D721Med (cell line): ENCODE data around the gene FMR1.

Experiments used
- DNase-seq: peaks from one replicate; pipeline ENCODE4 v3.0.0; 2011; ENCODE audit warnings: low spot score; ENCODE audit not compliant: insufficient read length
- FAIRE-seq: peaks from 2 replicates; lab custom pipeline; 2011; peaks lifted over from hg19 to GRCh38; lab: Jason Lieb, UNC
- TF ChIP-seq, protein P1 (sequence below): IDR thresholded peaks from 2 replicates; pipeline ENCODE4 v1.5.1; 2012; ENCODE audit warnings: mild to moderate bottlenecking, control low read depth; ENCODE audit not compliant: insufficient read depth; ENCODE audit errors: missing control alignments

The FMR1 gene

DNA sequence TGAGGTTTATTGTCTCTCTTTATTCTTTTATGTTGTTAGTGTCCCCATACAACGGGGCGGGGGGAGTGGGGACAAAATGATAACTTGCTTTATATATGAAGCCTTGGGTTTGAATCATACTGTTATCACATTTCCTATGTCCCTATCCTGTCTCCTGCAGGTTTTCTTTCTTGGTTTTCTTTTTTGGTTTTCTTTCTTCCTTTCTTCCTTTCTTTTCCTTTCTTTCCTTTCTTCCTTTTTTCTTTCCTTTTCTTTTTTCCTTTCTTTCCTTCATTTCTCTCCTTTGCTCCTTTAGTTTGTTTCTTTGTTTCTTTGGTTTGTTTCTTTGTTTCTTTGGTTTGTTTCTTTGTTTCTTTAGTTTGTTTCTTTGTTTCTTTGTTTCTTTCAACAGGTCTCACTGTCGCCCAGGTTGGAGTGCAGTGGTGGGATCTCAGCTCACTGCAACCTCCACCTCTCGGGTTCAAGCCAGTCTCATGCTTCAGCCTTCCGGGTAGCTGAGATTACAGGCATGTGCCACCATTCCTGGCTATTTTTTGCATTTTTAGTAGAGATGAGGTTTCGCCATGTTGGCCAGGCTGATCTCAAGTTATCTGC, 4.8 kb downstream of the FMR1 start:
- FAIRE-seq (no peak), DNase-seq (no peak)
- TF ChIP-seq, protein P1, sequence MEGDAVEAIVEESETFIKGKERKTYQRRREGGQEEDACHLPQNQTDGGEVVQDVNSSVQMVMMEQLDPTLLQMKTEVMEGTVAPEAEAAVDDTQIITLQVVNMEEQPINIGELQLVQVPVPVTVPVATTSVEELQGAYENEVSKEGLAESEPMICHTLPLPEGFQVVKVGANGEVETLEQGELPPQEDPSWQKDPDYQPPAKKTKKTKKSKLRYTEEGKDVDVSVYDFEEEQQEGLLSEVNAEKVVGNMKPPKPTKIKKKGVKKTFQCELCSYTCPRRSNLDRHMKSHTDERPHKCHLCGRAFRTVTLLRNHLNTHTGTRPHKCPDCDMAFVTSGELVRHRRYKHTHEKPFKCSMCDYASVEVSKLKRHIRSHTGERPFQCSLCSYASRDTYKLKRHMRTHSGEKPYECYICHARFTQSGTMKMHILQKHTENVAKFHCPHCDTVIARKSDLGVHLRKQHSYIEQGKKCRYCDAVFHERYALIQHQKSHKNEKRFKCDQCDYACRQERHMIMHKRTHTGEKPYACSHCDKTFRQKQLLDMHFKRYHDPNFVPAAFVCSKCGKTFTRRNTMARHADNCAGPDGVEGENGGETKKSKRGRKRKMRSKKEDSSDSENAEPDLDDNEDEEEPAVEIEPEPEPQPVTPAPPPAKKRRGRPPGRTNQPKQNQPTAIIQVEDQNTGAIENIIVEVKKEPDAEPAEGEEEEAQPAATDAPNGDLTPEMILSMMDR: no peak

DNA sequence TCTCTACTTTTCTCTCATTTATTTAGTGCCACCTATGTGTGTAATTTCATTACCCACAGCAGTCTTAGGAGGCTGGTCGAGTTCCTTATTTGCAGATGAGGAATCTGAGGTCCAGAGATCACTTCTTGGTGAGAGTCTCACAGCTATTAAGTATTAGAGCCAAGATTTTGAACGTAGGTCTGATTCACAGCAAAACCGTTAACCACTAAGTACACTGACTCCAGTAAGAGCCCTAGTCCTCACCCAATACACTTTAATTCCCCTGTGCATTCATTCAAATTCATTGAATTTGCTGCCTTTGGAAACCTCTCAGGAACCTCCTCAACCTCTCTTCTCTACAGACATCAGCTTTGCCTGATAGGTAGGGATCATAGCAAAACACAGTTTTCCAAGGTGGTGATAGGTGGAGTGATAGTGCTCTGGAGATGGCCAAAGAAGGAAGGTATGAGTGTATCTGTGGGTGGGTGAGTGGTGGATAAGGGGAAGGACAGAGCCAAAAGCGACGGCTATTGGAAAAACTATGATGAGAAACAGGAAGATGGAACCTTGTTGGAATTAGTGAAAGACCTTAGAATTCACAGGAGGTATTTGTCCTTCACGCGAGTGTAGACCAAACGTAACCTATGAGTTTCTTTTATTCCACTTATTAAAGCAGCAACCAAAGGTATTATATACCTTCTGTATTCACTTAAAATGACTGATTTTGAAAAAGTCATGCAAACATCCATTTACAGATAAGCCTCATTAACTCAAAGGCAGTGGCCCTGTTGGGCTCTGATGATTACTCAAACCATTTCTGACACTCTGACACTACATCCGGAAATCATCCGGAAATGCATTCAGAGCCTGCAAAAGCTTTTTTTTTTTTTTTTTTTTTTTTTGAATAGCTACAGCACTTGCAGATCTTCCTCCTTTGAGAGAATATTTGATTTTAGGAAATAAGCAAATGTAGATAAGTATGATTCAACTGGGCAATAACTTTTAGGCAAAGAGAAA, 6.3 kb downstream of the FMR1 start:
- DNase-seq: no peak
- no peak for FAIRE-seq
- TF ChIP-seq, protein P1: no peak

DNA sequence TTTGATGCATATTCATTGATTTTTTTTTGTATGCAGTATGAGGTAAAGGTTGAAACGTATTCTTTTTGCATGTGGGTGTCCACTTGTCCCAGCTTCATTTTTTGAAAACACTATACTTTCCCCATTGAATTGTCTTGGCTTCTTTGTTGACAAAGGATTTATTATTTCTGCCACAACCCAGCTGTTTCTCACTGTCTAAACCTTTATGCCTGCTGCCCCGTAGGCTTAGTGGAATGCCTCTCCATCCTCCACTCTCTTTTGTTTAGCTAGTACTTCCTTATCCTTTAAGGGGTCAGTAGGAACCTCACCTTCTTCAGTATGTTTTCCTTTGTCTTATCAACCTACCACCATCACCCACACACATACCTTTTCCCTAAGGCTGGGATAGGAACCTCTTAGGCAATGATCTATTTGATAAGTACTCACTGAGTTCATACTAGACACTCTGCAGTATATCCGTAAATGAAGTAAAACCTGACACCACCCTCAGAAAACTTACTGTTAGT, 8.5 kb downstream of the FMR1 start:
- DNase-seq (no peak), FAIRE-seq (no peak)
- TF ChIP-seq, protein P1: no peak

DNA sequence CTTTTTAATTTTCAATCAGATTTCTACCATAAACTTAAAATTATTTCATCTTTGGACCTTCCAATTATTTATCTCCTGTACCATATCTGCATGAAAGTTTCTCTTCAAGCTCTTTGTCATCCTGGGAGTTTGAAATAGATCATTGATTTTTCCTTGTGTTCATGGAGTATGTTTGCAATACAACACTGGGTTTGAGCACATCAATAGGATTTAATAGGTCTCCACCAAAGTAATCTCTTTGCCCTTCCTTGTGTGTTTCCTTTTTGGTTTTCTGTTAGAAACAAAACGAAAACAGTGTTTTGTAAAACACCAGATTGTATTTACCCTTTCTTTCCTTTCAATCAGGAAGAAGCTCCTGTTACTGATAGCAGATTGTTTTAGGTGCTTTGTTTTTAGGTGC, 11.9 kb downstream of the FMR1 start:
- TF ChIP-seq, protein P1: no peak
- DNase-seq (no peak), FAIRE-seq (no peak)

DNA sequence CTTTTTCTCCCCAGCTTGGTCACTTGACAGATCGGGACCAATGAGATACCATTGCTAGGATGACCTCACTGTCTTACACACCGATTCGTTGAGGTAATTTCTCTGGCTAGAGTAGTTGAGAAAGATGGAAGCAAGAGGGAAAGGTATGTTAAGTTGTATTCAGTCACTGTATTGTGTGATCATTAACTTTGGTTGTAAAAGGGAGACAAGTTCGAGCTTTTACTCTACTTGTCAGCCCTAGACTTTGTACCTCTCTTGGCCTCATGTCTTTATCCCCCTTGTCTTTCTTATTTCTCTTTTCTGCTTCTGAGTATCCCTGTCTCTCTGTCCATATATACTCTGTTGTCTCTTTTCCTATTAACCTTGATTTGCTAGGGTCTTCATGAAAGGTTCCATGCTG, 15.5 kb downstream of the FMR1 start:
- TF ChIP-seq, protein P1: no peak
- no peak for DNase-seq
- FAIRE-seq: no peak

DNA sequence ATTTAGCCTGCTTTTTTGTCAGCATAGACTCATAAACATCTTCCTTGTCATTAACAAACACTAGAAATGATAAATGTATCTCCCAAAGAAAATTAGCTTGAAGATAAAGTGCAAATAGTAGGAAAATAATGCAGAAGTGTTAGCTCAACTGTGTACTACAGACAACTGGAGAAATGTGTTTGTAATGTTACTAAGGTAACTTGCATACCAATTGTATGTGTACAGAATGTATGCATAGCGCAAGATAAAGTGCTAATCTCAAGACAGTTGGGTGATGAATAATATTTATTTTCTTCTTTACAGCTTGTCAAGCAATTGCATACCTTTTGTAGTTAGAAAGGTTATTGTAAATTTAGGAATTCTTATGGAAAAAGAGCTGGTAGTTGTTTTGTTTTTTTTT, 22.1 kb downstream of the FMR1 start:
- FAIRE-seq (no peak), DNase-seq (no peak)
- TF ChIP-seq, protein P1: no peak
